ENCODE data around the gene SET. TPM values are rescaled to one million over a fixed set of nuclear protein-coding genes. Genes with fewer than 3 reads are reported as not detected.
"Not testable (repeated sequence)": the region's sequence is repeated elsewhere in the genome, so short reads cannot be mapped to it uniquely, and the experiment has no call there.

The SET gene
- polyA plus RNA-seq, 3 donors from 2014 or later, result 151 to 233 (median 232) TPM

- no peaks in the 10 kb centered on the region for H3K27me3 Mint-ChIP-seq (ENCODE audit: low read depth in 3 of 3)
- H3K4me3 Mint-ChIP-seq, result no peak overlapping the region
- no peaks in the 10 kb centered on the region for H3K4me1 Mint-ChIP-seq
- no peak for DNase-seq
- H3K36me3 Mint-ChIP-seq, result no peaks in the 10 kb centered on the region
- no peak overlapping the region for H3K27ac Mint-ChIP-seq
- H3K9me3 Mint-ChIP-seq, result no peaks in the 10 kb centered on the region
Observed at GRCh38 chr9:128669786-128670185, 19.2 kb upstream of the SET start.

- Mint-ChIP-seq H3K9me3 (no peaks in the 10 kb centered on the region), H3K36me3 (no peaks in the 10 kb centered on the region), H3K4me3 (no peak overlapping the region), H3K27ac (no peak overlapping the region), H3K27me3 (ENCODE audit: low read depth in 3 of 3) (no peaks in the 10 kb centered on the region), H3K4me1 (no peaks in the 10 kb centered on the region)
- DNase-seq, result no peak
Observed at GRCh38 chr9:128675382-128675781, 13.6 kb upstream of the SET start.

- H3K27me3 Mint-ChIP-seq (ENCODE audit: low read depth in 3 of 3), result no peaks in the 10 kb centered on the region
- no peaks in the 10 kb centered on the region for H3K9me3 Mint-ChIP-seq
- no peak overlapping the region for H3K4me3 Mint-ChIP-seq
- no peak for DNase-seq
- H3K4me1 Mint-ChIP-seq, result peaks cover 4 to 7% of the 10 kb centered on the region in 2 donors
- H3K36me3 Mint-ChIP-seq, result no peaks in the 10 kb centered on the region
- no peak overlapping the region for H3K27ac Mint-ChIP-seq
Observed at GRCh38 chr9:128677794-128678193, 11.2 kb upstream of the SET start.

- H3K27me3 Mint-ChIP-seq (ENCODE audit: low read depth in 3 of 3), result peaks cover 0 to 13% (median 4%) of the 10 kb centered on the region in 3 donors
- H3K9me3 Mint-ChIP-seq, result no peaks in the 10 kb centered on the region
- H3K27ac Mint-ChIP-seq, result peak overlapping the region; percentile 95 to 100 (median 98)
- peaks cover 53 to 57% of the 10 kb centered on the region in 2 donors for H3K4me1 Mint-ChIP-seq
- H3K36me3 Mint-ChIP-seq, result peaks cover 0 to 4% (median 0%) of the 10 kb centered on the region in 3 donors
- H3K4me3 Mint-ChIP-seq, result peak overlapping the region; percentile 92 to 99 (median 98)
- DNase-seq, result peak; percentile 33 to 49 (median 47)
Observed at GRCh38 chr9:128683340-128684064, 5.5 kb upstream of the SET start.

- peaks cover 0 to 4% (median 0%) of the 10 kb centered on the region in 3 donors for H3K36me3 Mint-ChIP-seq
- peaks cover 53 to 57% of the 10 kb centered on the region in 2 donors for H3K4me1 Mint-ChIP-seq
- peak overlapping the region; percentile 92 to 99 (median 98) for H3K4me3 Mint-ChIP-seq
- H3K27me3 Mint-ChIP-seq (ENCODE audit: low read depth in 3 of 3), result peaks cover 0 to 14% (median 4%) of the 10 kb centered on the region in 3 donors
- H3K9me3 Mint-ChIP-seq, result no peaks in the 10 kb centered on the region
- peak overlapping the region; percentile 95 to 100 (median 98) for H3K27ac Mint-ChIP-seq
- no peak for DNase-seq
Observed at GRCh38 chr9:128684065-128684324, 5.0 kb upstream of the SET start.

- Mint-ChIP-seq H3K4me3 (peak overlapping the region; percentile 92 to 99 (median 98)), H3K36me3 (peaks cover 0 to 4% (median 0%) of the 10 kb centered on the region in 3 donors), H3K4me1 (peaks cover 53 to 57% of the 10 kb centered on the region in 2 donors), H3K27ac (peak overlapping the region; percentile 95 to 100 (median 98)), H3K9me3 (no peaks in the 10 kb centered on the region), H3K27me3 (ENCODE audit: low read depth in 3 of 3) (peaks cover 0 to 16% (median 4%) of the 10 kb centered on the region in 3 donors)
- DNase-seq, result peak; percentile 67 to 68 (median 68)
Observed at GRCh38 chr9:128684325-128685199, 4.5 kb upstream of the SET start.

- peaks cover 0 to 4% (median 0%) of the 10 kb centered on the region in 3 donors for H3K36me3 Mint-ChIP-seq
- no peaks in the 10 kb centered on the region for H3K9me3 Mint-ChIP-seq
- peak overlapping the region; percentile 92 to 99 (median 98) for H3K4me3 Mint-ChIP-seq
- H3K4me1 Mint-ChIP-seq, result peaks cover 59 to 65% of the 10 kb centered on the region in 2 donors
- H3K27me3 Mint-ChIP-seq (ENCODE audit: low read depth in 3 of 3), result peaks cover 6 to 17% (median 9%) of the 10 kb centered on the region in 3 donors
- DNase-seq, result peak; percentile 53 to 58 (median 56)
- peak overlapping the region; percentile 95 to 100 (median 98) for H3K27ac Mint-ChIP-seq
Observed at GRCh38 chr9:128685636-128686489, 3.2 kb upstream of the SET start.

GRCh38 chr9:128687453-128687852, 1.6 kb upstream of the SET start:
- Mint-ChIP-seq H3K36me3 (peaks cover 5 to 15% (median 10%) of the 10 kb centered on the region in 3 donors), H3K9me3 (no peaks in the 10 kb centered on the region), H3K4me1 (peaks cover 67 to 73% of the 10 kb centered on the region in 2 donors)

GRCh38 chr9:128689293-128689774, 312 bp downstream of the SET start:
- H3K4me3 Mint-ChIP-seq, result peak overlapping the region; percentile 54 to 68 (median 62)
- no peak for DNase-seq
- H3K9me3 Mint-ChIP-seq, result no peaks in the 10 kb centered on the region
- peaks cover 13 to 22% (median 22%) of the 10 kb centered on the region in 3 donors for H3K36me3 Mint-ChIP-seq
- peaks cover 56 to 72% of the 10 kb centered on the region in 2 donors for H3K4me1 Mint-ChIP-seq
- peaks cover 6 to 15% (median 9%) of the 10 kb centered on the region in 3 donors for H3K27me3 Mint-ChIP-seq (ENCODE audit: low read depth in 3 of 3)
- peak overlapping the region in 2 of 6 donors; percentile 49 to 68 for H3K27ac Mint-ChIP-seq

More at GRCh38 chr9:128687453-128687852, 1.6 kb upstream of the SET start:
- Mint-ChIP-seq H3K27ac (peak overlapping the region; percentile 95 to 100 (median 96)), H3K27me3 (ENCODE audit: low read depth in 3 of 3) (peaks cover 6 to 17% (median 9%) of the 10 kb centered on the region in 3 donors), H3K4me3 (peak overlapping the region in 4 of 5 donors; percentile 88 to 99 (median 92))
- DNase-seq, result no peak

GRCh38 chr9:128689820-128690683, 1.0 kb downstream of the SET start:
- Mint-ChIP-seq H3K4me1 (peaks cover 48 to 64% of the 10 kb centered on the region in 2 donors), H3K27ac (peak overlapping the region; percentile 64 to 99 (median 95))

GRCh38 chr9:128690684-128691034, 1.6 kb downstream of the SET start:
- peak overlapping the region; percentile 90 to 97 (median 93) for H3K4me3 Mint-ChIP-seq
- no peaks in the 10 kb centered on the region for H3K9me3 Mint-ChIP-seq
- peak overlapping the region; percentile 64 to 99 (median 95) for H3K27ac Mint-ChIP-seq
- H3K27me3 Mint-ChIP-seq (ENCODE audit: low read depth in 3 of 3), result peaks cover 6 to 13% (median 9%) of the 10 kb centered on the region in 3 donors
- peaks cover 42 to 58% of the 10 kb centered on the region in 2 donors for H3K4me1 Mint-ChIP-seq
- no peak for DNase-seq
- H3K36me3 Mint-ChIP-seq, result peaks cover 13 to 22% (median 21%) of the 10 kb centered on the region in 3 donors

More at GRCh38 chr9:128689820-128690683, 1.0 kb downstream of the SET start:
- Mint-ChIP-seq H3K36me3 (peaks cover 13 to 22% (median 21%) of the 10 kb centered on the region in 3 donors), H3K4me3 (peak overlapping the region; percentile 90 to 97 (median 93)), H3K27me3 (ENCODE audit: low read depth in 3 of 3) (peaks cover 6 to 13% (median 9%) of the 10 kb centered on the region in 3 donors), H3K9me3 (no peaks in the 10 kb centered on the region)
- DNase-seq, result peak; percentile 45 to 60 (median 59)

GRCh38 chr9:128693738-128694137, 4.7 kb downstream of the SET start:
- Mint-ChIP-seq H3K36me3 (peaks cover 18 to 28% (median 21%) of the 10 kb centered on the region in 3 donors), H3K27ac (peak overlapping the region in 4 of 6 donors; percentile 13 to 48 (median 21)), H3K4me1 (peaks cover 19 to 35% of the 10 kb centered on the region in 2 donors)
- not testable (repeated sequence) for DNase-seq; H3K27me3 Mint-ChIP-seq (ENCODE audit: low read depth in 3 of 3); H3K4me3 Mint-ChIP-seq; H3K9me3 Mint-ChIP-seq
